Measurements from ENCODE around the gene TC2N. TPM values are rescaled to one million over a fixed set of nuclear protein-coding genes. Genes with fewer than 3 reads are reported as not detected.

Gene TC2N
- total RNA-seq, 1 experiment from 2014 or later = 16.4 TPM

DNA sequence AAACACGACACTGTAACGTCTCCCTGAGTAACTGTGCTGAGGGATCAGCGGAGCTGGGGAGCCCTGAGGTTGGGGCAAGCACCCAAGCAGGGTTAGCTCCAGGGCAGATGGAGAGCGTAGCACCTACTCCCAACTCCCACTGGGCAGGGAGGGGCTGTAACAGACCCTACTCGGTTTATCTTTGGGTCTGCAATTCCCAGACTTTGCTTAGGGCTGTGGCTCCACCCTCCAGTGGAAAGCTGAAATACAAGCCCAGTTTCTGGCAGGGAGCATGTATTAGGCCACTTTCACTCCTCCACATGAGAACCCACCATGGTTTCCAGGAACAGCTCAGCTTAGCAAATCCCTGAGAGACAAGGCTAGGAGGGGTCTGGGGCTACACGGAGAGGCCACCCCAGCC is 17.3 kb upstream of the TC2N start:
- Histone ChIP-seq H2BK20ac (ENCODE audit: low read depth, low read length, poor library complexity, severe bottlenecking) (no peak overlapping the region), H3K4ac (ENCODE audit: low read depth, low read length) (no peak overlapping the region), H2BK120ac (ENCODE audit: low read depth, low read length, poor library complexity, severe bottlenecking) (no peak overlapping the region), H3K23me2 (ENCODE audit: insufficient read length, low read depth, low read length, poor library complexity, severe bottlenecking) (no peaks in the 10 kb centered on the region), H3K9ac (ENCODE audit: extremely low read depth, insufficient read length, low read length) (no peak overlapping the region), H4K20me1 (ENCODE audit: control insufficient read depth, insufficient read depth, insufficient read length) (no peaks in the 10 kb centered on the region), H3K9me3 (ENCODE audit: control insufficient read depth, low read depth, low read length) (no peaks in the 10 kb centered on the region), H3K27ac (ENCODE audit: insufficient read length, low read depth, low read length) (no peak overlapping the region), H3K23ac (ENCODE audit: insufficient read length, low read depth, low read length) (no peak overlapping the region), H2BK5ac (ENCODE audit: insufficient read length, low read length) (no peak overlapping the region), H2AK5ac (ENCODE audit: insufficient read length, low read length) (no peak overlapping the region), H3K4me2 (ENCODE audit: insufficient read depth, insufficient read length, low read length) (no peak overlapping the region), H4K8ac (replicated peaks; ENCODE audit: insufficient read length, low read depth, low read length) (no peak overlapping the region), H2BK15ac (ENCODE audit: low read depth, low read length) (no peak overlapping the region), H3K27me3 (ENCODE audit: insufficient read depth, low read length) (no peaks in the 10 kb centered on the region), H3K18ac (ENCODE audit: insufficient read length, low read depth, low read length) (no peak overlapping the region), H4K91ac (ENCODE audit: insufficient read length, low read depth, low read length) (no peak overlapping the region), H3K4me1 (ENCODE audit: insufficient read depth, low read length) (no peaks in the 10 kb centered on the region), H3K79me1 (ENCODE audit: insufficient read depth, low read depth, low read length, poor library complexity, severe bottlenecking) (no peaks in the 10 kb centered on the region), H3K14ac (ENCODE audit: insufficient read depth, low read length) (no peak overlapping the region; the same call in 1 of the 2 replicates), H4K5ac (ENCODE audit: insufficient read length, low read depth, low read length) (no peak overlapping the region), H2BK12ac (ENCODE audit: insufficient read length, low read depth, low read length) (no peak overlapping the region), H2AFZ (ENCODE audit: low read length) (no peak overlapping the region), H3K56ac (ENCODE audit: insufficient read length, low read depth, low read length) (no peak overlapping the region), H3K79me2 (ENCODE audit: insufficient read depth, low read length) (no peaks in the 10 kb centered on the region), H3T11ph (ENCODE audit: low read length) (no peak overlapping the region)
- no peaks in the 10 kb centered on the region for H3K36me3 Mint-ChIP-seq (ENCODE audit: insufficient read depth in 1 of 3, low read depth in 3 of 3)
- no peak for DNase-seq
- no CpG with 5 or more reads among the region's 6 CpGs for WGBS (ENCODE audit: extremely low coverage, insufficient read length, low lambda C conversion rate)
- H3K27ac Mint-ChIP-seq = no peak overlapping the region
- TF ChIP-seq, protein P1, sequence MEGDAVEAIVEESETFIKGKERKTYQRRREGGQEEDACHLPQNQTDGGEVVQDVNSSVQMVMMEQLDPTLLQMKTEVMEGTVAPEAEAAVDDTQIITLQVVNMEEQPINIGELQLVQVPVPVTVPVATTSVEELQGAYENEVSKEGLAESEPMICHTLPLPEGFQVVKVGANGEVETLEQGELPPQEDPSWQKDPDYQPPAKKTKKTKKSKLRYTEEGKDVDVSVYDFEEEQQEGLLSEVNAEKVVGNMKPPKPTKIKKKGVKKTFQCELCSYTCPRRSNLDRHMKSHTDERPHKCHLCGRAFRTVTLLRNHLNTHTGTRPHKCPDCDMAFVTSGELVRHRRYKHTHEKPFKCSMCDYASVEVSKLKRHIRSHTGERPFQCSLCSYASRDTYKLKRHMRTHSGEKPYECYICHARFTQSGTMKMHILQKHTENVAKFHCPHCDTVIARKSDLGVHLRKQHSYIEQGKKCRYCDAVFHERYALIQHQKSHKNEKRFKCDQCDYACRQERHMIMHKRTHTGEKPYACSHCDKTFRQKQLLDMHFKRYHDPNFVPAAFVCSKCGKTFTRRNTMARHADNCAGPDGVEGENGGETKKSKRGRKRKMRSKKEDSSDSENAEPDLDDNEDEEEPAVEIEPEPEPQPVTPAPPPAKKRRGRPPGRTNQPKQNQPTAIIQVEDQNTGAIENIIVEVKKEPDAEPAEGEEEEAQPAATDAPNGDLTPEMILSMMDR (conservative IDR thresholded peaks at IDR 0.05) = peak; percentile 30; the same call in 2 of the 3 replicates
- H3K27me3 Mint-ChIP-seq (ENCODE audit: low read depth) = no peaks in the 10 kb centered on the region; the same call in 1 of the 2 replicates
- no peaks in the 10 kb centered on the region for H3K9me3 Mint-ChIP-seq
- H3K4me1 Mint-ChIP-seq = peaks cover 3 to 4% of the 10 kb centered on the region in 2 experiments; a peak in 3 of 4 replicates
- H3K4me3 Mint-ChIP-seq = no peak overlapping the region
